ENCODE data around the gene RUVBL2. TPM values are rescaled to one million over a fixed set of nuclear protein-coding genes. Genes with fewer than 3 reads are reported as not detected.
"Not testable (repeated sequence)": the region's sequence is repeated elsewhere in the genome, so short reads cannot be mapped to it uniquely, and the experiment has no call there.

Gene RUVBL2
- total RNA-seq, 1 donor from 2014 or later, result 40.0 TPM

DNA sequence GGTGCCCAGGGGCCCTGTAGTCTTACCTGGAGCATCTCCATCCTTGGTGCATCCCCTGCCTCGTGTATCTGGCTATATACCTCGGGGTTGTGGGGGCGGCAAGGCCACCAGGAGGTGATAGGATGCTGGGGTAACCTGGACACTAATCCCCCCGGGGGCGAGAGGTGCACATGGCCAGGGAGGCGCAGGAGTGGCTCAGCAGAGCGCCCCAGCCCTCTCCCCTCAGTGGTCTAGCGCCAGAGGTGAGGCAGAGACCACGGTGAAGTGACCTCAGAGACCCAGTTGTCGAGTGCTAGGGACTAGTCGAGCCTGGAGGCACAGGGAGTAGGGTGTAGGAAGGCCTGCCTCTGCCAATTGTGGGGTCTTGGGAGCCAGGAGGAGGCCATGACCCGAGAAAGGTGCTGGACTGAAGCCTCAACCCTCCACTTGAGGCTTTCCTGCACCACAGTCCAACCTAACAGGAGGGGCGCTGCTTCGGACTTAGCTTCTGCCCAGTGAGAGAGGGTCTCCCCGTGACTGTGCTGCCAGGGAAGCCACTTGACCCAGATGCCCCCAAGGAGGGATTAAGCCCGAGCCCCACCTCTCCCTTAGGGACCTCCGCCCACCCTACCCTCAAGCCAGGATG, 23.5 kb downstream of the RUVBL2 start, which contains the start of gene LHB:
Gene LHB, minus strand, starts transcription at position 51 of the 625 bp plus-strand sequence. Its CDS starts 10 bp downstream, at position 41.
- DNase-seq (ENCODE audit: low spot score), result no peak

GRCh38 chr19:49017666-49018351, 24.1 kb downstream of the RUVBL2 start:
- no peak for DNase-seq (ENCODE audit: low spot score)

- DNase-seq (ENCODE audit: low spot score), result not testable (repeated sequence)
Observed at GRCh38 chr19:49018388-49019241, 24.9 kb downstream of the RUVBL2 start.

DNA sequence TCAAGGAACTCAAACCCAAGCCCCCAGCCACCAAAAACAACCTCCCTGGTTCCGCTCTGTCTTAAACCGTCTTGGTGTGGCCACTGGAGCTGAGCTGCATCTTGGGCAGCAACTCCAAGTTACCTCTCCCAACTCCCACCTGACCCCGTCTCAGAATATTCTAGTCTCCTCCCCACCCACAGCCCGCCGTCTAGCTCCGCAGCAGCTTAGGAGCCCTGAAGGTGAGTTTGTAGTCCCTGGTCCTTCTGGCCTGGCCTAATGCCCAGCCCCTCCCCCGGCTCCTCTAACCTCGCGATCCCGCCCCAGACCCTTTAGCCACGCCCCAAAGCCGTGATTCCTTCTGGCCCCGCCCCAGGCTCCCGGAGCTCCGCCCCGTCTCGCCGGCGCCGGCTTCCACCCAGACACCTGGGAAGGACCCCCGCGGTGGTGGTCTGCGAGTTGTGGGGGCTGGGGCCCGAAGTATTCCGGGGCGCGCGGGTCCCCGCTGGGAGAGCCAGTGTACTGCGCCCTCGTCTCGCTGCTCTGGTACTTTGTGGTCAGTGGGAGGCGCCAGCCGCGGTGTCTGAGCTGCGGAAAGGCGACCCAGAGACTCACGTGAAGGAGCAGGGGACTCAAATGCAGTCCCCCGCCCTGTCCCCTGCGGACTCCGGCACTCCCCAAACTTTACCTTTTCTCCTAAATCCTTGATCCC, 25.7 kb downstream of the RUVBL2 start:
- no peak for DNase-seq (ENCODE audit: low spot score)

- no peak for DNase-seq (ENCODE audit: low spot score)
Observed at GRCh38 chr19:49020342-49020741, 26.7 kb downstream of the RUVBL2 start.

- DNase-seq (ENCODE audit: low spot score), result no peak
Observed at GRCh38 chr19:49020931-49021895, 27.5 kb downstream of the RUVBL2 start.

- DNase-seq (ENCODE audit: low spot score), result no peak
Observed at GRCh38 chr19:49022116-49022515, 28.4 kb downstream of the RUVBL2 start.

GRCh38 chr19:49024233-49024632, 30.5 kb downstream of the RUVBL2 start, which contains the start of gene CGB3:
Gene CGB3 (minus strand): TSS chr19:49024333. CDS start chr19:49023971, 362 bp downstream.
- not testable (repeated sequence) for DNase-seq (ENCODE audit: low spot score)

DNA sequence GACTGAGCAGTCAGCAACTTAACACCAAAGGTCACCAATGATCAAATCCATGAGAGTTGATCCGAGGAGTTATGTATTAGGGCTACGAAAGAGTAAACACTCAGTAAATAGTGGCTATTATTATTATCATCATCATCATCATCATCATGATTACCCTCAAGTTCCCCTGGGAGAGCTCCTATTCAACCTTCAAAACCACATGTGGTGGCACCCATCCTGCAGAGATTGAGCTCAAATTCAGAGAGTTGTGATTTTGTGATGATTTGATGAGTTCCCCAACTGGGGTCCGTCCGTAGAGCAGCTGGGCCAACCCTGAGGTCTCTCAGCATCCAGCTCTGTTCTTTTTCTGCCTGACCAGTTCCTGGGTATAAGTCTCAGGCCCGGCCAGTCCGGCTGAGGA, 31.4 kb downstream of the RUVBL2 start:
- not testable (repeated sequence) for DNase-seq (ENCODE audit: low spot score)

- not testable (repeated sequence) for DNase-seq (ENCODE audit: low spot score)
Observed at GRCh38 chr19:49025599-49025998, 31.9 kb downstream of the RUVBL2 start.

GRCh38 chr19:49028686-49029085, 35.0 kb downstream of the RUVBL2 start:
- not testable (repeated sequence) for DNase-seq (ENCODE audit: low spot score)

- DNase-seq (ENCODE audit: low spot score), result not testable (repeated sequence)
Observed at GRCh38 chr19:49029749-49030148, 36.1 kb downstream of the RUVBL2 start.

GRCh38 chr19:49030323-49030722, 36.6 kb downstream of the RUVBL2 start:
- not testable (repeated sequence) for DNase-seq (ENCODE audit: low spot score)

- DNase-seq (ENCODE audit: low spot score), result not testable (repeated sequence)
Observed at GRCh38 chr19:49031642-49032301, 38.1 kb downstream of the RUVBL2 start, which contains the start of gene CGB2. Gene CGB2 (plus strand): TSS chr19:49031890. CDS start chr19:49032096, 206 bp downstream.

- not testable (repeated sequence) for DNase-seq (ENCODE audit: low spot score)
Observed at GRCh38 chr19:49036815-49037214, 43.1 kb downstream of the RUVBL2 start, which contains the start of gene CGB1. Gene CGB1 (minus strand): TSS chr19:49036895. CDS start chr19:49036711, 184 bp downstream.

- DNase-seq (ENCODE audit: low spot score), result not testable (repeated sequence)
Observed at GRCh38 chr19:49038111-49038510, 44.4 kb downstream of the RUVBL2 start.

GRCh38 chr19:49038557-49039276, 45.0 kb downstream of the RUVBL2 start:
- not testable (repeated sequence) for DNase-seq (ENCODE audit: low spot score)

- DNase-seq (ENCODE audit: low spot score), result not testable (repeated sequence)
Observed at GRCh38 chr19:49039736-49040135, 46.0 kb downstream of the RUVBL2 start.
